ENCODE data around the gene ORC4. TPM values are rescaled to one million over a fixed set of nuclear protein-coding genes. Genes with fewer than 3 reads are reported as not detected.

Gene ORC4
- total RNA-seq = 37.7 and 42.7 TPM in 2 replicates

DNA sequence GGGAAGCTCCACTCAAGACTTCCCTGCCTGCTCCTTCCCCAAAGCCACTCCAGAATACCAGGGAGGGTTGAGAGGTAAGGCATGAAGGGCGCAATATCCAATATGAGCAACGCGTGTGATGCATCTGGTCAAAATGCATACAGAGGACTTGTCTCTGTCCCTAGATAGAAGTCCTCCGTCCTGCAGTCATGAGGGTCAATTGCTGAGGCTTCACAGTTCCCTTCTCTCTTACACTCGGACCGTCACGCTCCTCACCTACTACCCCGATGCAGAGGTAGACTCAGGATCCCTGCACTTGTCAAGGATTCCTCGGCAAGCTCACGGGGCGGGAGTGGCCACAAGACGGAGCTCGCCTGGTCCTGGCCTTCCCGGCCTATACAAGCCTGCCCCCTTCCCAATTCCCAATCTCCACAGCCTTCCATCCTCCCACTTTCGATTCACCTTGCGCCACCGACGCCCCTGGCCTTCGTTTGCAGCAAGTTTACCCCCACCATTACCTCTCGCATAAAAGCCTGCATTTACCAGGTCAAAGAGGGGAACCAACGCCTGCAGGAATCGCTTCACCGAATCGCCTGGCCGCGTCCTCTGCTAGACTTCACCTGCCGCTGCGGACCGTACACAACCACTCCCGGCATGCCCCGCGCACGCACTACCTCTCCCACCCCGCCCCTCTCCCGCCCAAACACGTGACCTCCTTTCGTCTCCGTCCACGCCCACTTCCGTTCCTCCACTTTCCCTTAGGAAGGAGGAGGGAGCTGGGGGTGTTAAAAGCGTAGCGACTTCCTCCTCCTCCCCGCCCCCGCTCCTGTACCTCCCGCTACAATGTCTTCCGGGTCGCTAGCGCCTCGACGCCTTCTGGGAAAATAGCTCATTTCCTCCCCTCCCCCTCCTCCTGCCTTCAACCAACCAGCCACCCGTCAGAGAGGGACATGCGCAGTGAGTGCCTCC, at the start of gene ORC4:
Gene ORC4 (minus strand): TSS at position 627 of the 948 bp plus-strand sequence. CDS start 44,779 bp downstream, outside the sequence.

DNA sequence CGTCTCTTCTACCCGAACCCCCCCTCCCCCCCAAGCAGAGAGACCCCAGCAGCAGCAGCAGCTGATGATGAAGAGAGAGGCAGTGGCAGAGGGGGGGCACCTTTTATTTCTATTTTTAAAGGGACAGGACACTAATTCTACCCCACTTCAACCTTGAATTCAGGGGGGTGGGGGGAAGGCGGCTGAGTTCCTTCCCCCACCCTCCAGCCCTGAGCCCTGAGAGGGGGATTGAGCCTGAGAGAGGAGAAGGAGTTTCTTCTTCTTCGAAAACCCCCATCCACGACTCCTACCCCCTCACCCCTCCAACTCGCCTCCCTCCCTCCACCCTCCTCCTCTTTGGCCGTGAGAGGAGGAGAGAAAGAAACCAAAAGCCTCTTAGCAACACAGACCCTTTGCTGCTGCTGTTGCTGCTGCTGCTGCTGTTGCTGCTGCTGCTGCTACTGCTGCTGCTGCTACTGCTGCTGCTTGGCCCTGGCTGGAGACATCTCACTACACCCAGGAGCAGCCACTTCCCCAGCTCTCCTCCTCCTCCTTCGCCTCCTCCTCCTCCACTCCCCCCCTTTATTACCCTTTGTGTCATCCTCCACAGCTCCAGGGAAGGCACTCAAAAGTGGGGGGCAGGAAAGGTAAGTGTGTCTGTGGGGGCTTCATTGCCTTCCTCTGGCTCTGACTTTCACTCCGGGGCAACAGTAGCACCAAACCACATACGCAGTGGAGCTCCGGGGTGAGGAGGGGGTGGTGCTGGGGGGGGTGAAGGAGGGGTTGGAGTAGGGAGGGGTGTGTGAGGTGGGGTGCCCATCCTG, 723 bp upstream of the ORC4 start, which contains the start of gene MBD5:
Gene MBD5 (plus strand): TSS at position 33 of the 803 bp plus-strand sequence.

Other genes with a start within 250 kb of the ORC4 start
- 7.2 and 10.7 TPM in 2 replicates for gene ACVR2A, start 175.7 kb downstream of the ORC4 start, total RNA-seq
- gene MBD5, start 354 bp upstream of the ORC4 start, total RNA-seq = 3.6 and 6.6 TPM in 2 replicates

Data from tracheal epithelial cell (primary cell).